SK-N-SH treated with all-trans-retinoic acid at 6 μM for 48 hours (cell line): Measurements from ENCODE around the gene SIDT1.

Experiments used
- ATAC-seq: fragments of 200-7000 bp; cut with Tn5 transposase; 3 replicates; pipeline ENCODE4 v1.9.1; 2020; ENCODE audit warnings: mild to moderate bottlenecking, moderate library complexity
- ARNTL ChIP-seq: fragments of 450-650 bp; formaldehyde crosslinking; IDR thresholded peaks from 2 replicates; pipeline ENCODE4 v1.5.0; 2020; ENCODE audit warnings: low read depth, mild to moderate bottlenecking, moderate library complexity, borderline replicate concordance
- BACH2 ChIP-seq: fragments of 250-450 bp; sonication (Bioruptor Pico); IDR thresholded peaks from 2 replicates; pipeline ENCODE4 v1.9.0; 2021; ENCODE audit warnings: mild to moderate bottlenecking, borderline replicate concordance
- CREB5 ChIP-seq: fragments of 250-450 bp; sonication (Bioruptor Pico); IDR thresholded peaks from 2 replicates; pipeline ENCODE4 v1.5.1; 2020; ENCODE audit warnings: low read depth, mild to moderate bottlenecking, moderate library complexity
- CSDC2 ChIP-seq: fragments of 250-450 bp; sonication (Bioruptor Pico); IDR thresholded peaks from 2 replicates; pipeline ENCODE4 v1.5.0; 2020; ENCODE audit warnings: mild to moderate bottlenecking, moderate library complexity
- CSRNP3 ChIP-seq: fragments of 250-450 bp; sonication (Bioruptor Pico); IDR thresholded peaks from 2 replicates; pipeline ENCODE4 v1.5.1; 2021; ENCODE audit warnings: mild to moderate bottlenecking, moderate library complexity
- ESRRG ChIP-seq: fragments of 250-450 bp; sonication (Bioruptor Pico); IDR thresholded peaks from 2 replicates; pipeline ENCODE4 v1.6.1; 2021; ENCODE audit warnings: mild to moderate bottlenecking
- GLIS3 ChIP-seq: fragments of 250-450 bp; sonication (Bioruptor Pico); IDR thresholded peaks from 2 replicates; pipeline ENCODE4 v1.5.0; 2020; ENCODE audit warnings: mild to moderate bottlenecking, moderate library complexity
- ISL1 ChIP-seq: fragments of 250-450 bp; sonication (Bioruptor Pico); IDR thresholded peaks from 2 replicates; pipeline ENCODE4 v2.1.2; 2022; ENCODE audit warnings: mild to moderate bottlenecking, moderate library complexity
- OSR1 ChIP-seq: fragments of 250-450 bp; sonication (Bioruptor Pico); IDR thresholded peaks from 2 replicates; pipeline ENCODE4 v1.8.0; 2022; ENCODE audit warnings: moderate library complexity, mild to moderate bottlenecking, inconsistent platforms
- PATZ1 ChIP-seq: fragments of 250-450 bp; sonication (Bioruptor Pico); IDR thresholded peaks from 2 replicates; pipeline ENCODE4 v1.8.0; 2020; ENCODE audit warnings: mild to moderate bottlenecking, moderate library complexity, borderline replicate concordance
- POU6F1 ChIP-seq: fragments of 250-450 bp; sonication (Bioruptor Pico); IDR thresholded peaks from 2 replicates; pipeline ENCODE4 v1.8.0; 2021; ENCODE audit warnings: low read depth, mild to moderate bottlenecking, moderate library complexity, borderline replicate concordance
- PPARA ChIP-seq: fragments of 250-450 bp; sonication (Bioruptor Pico); IDR thresholded peaks from 2 replicates; pipeline ENCODE4 v1.5.0; 2020; ENCODE audit warnings: mild to moderate bottlenecking, borderline replicate concordance
- RARB ChIP-seq: fragments of 250-450 bp; sonication (Bioruptor Pico); IDR thresholded peaks from 2 replicates; pipeline ENCODE4 v1.8.0; 2021; ENCODE audit warnings: mild to moderate bottlenecking, moderate library complexity
- SNAI2 ChIP-seq: fragments of 250-450 bp; sonication (Bioruptor Pico); IDR thresholded peaks from 2 replicates; pipeline ENCODE4 v1.5.0; 2020; ENCODE audit warnings: mild to moderate bottlenecking, moderate library complexity
- TCF4 ChIP-seq: fragments of 250-450 bp; sonication (Bioruptor Pico); IDR thresholded peaks from 2 replicates; pipeline ENCODE4 v1.8.0; 2021; ENCODE audit warnings: mild to moderate bottlenecking, moderate library complexity, borderline replicate concordance
- TOX ChIP-seq: fragments of 250-450 bp; sonication (Bioruptor Pico); IDR thresholded peaks from 2 replicates; pipeline ENCODE4 v1.8.0; 2021; ENCODE audit warnings: mild to moderate bottlenecking, moderate library complexity, borderline replicate concordance
- TSHZ2 ChIP-seq: fragments of 250-450 bp; sonication (Bioruptor Pico); IDR thresholded peaks from 2 replicates; pipeline ENCODE4 v1.5.0; 2020; ENCODE audit warnings: mild to moderate bottlenecking, moderate library complexity
- ZC3H10 ChIP-seq: fragments of 250-450 bp; sonication (Bioruptor Pico); IDR thresholded peaks from 2 replicates; pipeline ENCODE4 v1.5.1; 2021; ENCODE audit warnings: mild to moderate bottlenecking, moderate library complexity
- ZFP3 ChIP-seq: fragments of 250-450 bp; sonication (Bioruptor Pico); IDR thresholded peaks from 2 replicates; pipeline ENCODE4 v1.5.0; 2020; ENCODE audit warnings: mild to moderate bottlenecking, moderate library complexity
- ZFP30 ChIP-seq: fragments of 450-650 bp; formaldehyde crosslinking; IDR thresholded peaks from 2 replicates; pipeline ENCODE4 v1.5.0; 2022; ENCODE audit warnings: mild to moderate bottlenecking, moderate library complexity
- ZNF565 ChIP-seq: fragments of 450-650 bp; formaldehyde crosslinking; conservative IDR thresholded peaks from 2 replicates; pipeline ENCODE4 v1.5.0; 2020; ENCODE audit warnings: low read depth, mild to moderate bottlenecking, moderate library complexity
- ZNF70 ChIP-seq: fragments of 450-650 bp; formaldehyde crosslinking; IDR thresholded peaks from 2 replicates; pipeline ENCODE4 v1.5.0; 2020; ENCODE audit warnings: mild to moderate bottlenecking, moderate library complexity
- ZNF8 ChIP-seq: fragments of 450-650 bp; formaldehyde crosslinking; IDR thresholded peaks from 2 replicates; pipeline ENCODE4 v1.5.0; 2020; ENCODE audit warnings: mild to moderate bottlenecking, moderate library complexity

Gene SIDT1

GRCh38 chr3:113654310-113654709, 122.0 kb downstream of the SIDT1 start (continued):
- TF ChIP-seq ZFP3 (CRISPR knock-in tag): no peak

GRCh38 chr3:113654851-113655250, 122.5 kb downstream of the SIDT1 start:
- ATAC-seq: no peak
- TF ChIP-seq CREB5 (CRISPR knock-in tag): no peak
- TF ChIP-seq CSRNP3 (CRISPR knock-in tag): no peak
- TF ChIP-seq POU6F1 (CRISPR knock-in tag): no peak
- TF ChIP-seq ZFP3 (CRISPR knock-in tag): no peak
- TF ChIP-seq ISL1: no peak
- TF ChIP-seq ZFP30: no peak
- no peak for TF ChIP-seq ZC3H10
- TF ChIP-seq ARNTL (CRISPR knock-in tag): no peak
- no peak for TF ChIP-seq TCF4 (CRISPR knock-in tag)
- no peak for TF ChIP-seq PATZ1
- TF ChIP-seq CSDC2: no peak
- no peak for TF ChIP-seq ZNF70
- no peak for TF ChIP-seq SNAI2 (CRISPR knock-in tag)
- TF ChIP-seq BACH2 (CRISPR knock-in tag): no peak
- TF ChIP-seq RARB (CRISPR knock-in tag): no peak
- TF ChIP-seq GLIS3 (CRISPR knock-in tag): no peak
- TF ChIP-seq OSR1 (CRISPR knock-in tag): no peak
- no peak for TF ChIP-seq ZNF565 (CRISPR knock-in tag)
- no peak for TF ChIP-seq PPARA (CRISPR knock-in tag)
- TF ChIP-seq ESRRG (CRISPR knock-in tag): no peak

- no peak for TF ChIP-seq ZFP3 (CRISPR knock-in tag)
- no peak for TF ChIP-seq GLIS3 (CRISPR knock-in tag)
- TF ChIP-seq PPARA (CRISPR knock-in tag): no peak
- no peak for TF ChIP-seq CSRNP3 (CRISPR knock-in tag)
- TF ChIP-seq TSHZ2 (CRISPR knock-in tag): no peak
- TF ChIP-seq CSDC2: no peak
- no peak for TF ChIP-seq ARNTL (CRISPR knock-in tag)
- no peak for TF ChIP-seq TOX (CRISPR knock-in tag)
- no peak for TF ChIP-seq PATZ1
- TF ChIP-seq ISL1: no peak
- TF ChIP-seq ZNF70: no peak
- TF ChIP-seq ZNF8: no peak
- no peak for ATAC-seq
Observed at GRCh38 chr3:113658107-113658506, 125.8 kb downstream of the SIDT1 start.
